Tongue (tissue), 2 donors: ENCODE data around the gene TUBG1. TPM values are rescaled to one million over a fixed set of nuclear protein-coding genes. Genes with fewer than 3 reads are reported as not detected.
"Not testable (repeated sequence)": the region's sequence is repeated elsewhere in the genome, so short reads cannot be mapped to it uniquely, and the experiment has no call there.

Experiments
- DNase-seq: peaks from one replicate; pipeline ENCODE4 v3.0.0-alpha.2; 2015
- total RNA-seq: library from RNA; depleted of rRNA; stranded (reverse); fragments of >200 nt; gene quantifications from one replicate; pipeline ENCODE4 v1.2.3, GENCODE V29; 2014

TUBG1 gene
- total RNA-seq, 1 donor from 2014 or later, result 21.1 TPM

DNA sequence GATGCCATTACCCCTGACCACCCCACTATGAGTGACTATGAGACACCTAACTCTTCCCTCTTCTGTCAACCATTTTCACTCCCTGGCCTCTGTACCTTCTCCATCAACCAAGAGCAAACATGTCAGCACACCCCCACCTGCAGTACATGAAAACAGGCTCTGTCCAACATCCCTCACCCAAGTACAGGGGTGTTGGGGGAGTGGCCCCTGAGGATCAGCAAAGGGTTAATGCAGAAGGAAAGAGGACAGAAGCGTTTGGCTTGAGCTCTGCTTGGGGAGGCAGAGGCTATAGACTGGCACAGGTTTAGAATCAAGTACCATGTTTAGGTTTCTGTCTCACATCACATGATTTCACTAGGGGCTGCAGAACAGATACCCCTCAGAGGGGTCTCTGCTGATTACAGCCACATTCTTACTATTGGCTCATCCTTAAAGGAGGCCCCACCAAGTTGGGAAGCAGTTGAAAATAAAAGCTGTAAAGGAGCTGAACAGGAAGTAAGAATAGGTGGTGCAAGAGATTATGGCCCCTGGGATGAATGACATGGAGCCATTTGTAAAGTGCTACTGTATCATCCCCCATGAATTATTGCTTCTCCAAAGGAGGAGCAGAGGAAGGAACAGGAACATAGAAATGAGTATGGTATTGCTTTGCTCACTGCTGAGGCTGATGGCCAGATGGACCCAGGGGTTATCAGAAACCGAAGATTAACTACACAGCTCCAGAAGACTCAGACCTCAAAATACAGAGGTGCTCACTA, 29.5 kb upstream of the TUBG1 start:
- no peak for DNase-seq

GRCh38 chr17:42581744-42582270, 27.7 kb upstream of the TUBG1 start:
- no peak for DNase-seq

GRCh38 chr17:42584880-42585279, 24.6 kb upstream of the TUBG1 start:
- no peak for DNase-seq

- no peak for DNase-seq
Measured at GRCh38 chr17:42585353-42585752, 24.1 kb upstream of the TUBG1 start.

DNA sequence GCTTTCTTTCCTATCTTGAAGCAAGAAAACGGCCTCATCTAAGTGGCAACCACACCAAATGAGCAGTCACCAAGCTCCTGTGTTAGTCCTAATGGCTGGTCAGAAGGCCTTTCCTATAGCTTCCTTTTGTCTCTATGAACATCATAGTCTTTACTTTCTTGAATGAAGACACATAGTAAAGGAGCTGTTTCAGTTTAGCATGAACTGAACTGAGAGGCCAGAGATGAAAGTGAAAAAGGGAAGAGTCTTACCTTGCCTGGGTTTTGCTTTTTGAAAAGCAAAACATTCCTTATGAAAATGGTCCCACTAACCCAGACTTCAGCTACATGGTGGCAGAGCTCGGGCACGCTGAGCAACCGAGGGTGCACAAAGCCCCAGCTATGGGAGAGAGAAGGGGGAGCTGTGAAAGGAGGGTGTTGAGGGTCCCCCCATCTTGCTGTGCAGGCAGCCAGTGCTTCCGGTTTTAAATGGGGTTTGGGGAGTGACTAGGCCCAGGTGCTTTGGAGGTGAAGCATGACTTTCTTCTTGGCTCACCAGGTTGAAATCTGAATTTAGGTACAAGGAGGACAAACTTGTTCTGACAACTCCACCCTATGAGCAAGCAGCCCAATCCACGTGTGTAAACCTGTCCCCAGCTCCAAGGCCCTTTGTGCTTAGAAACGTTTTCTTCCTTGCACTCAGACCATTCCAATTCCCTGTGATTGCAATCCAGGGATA, 22.8 kb upstream of the TUBG1 start:
- DNase-seq, result peak; percentile 46

- DNase-seq, result no peak
Measured at GRCh38 chr17:42590886-42591285, 18.6 kb upstream of the TUBG1 start.

- no peak for DNase-seq
Measured at GRCh38 chr17:42591411-42591810, 18.1 kb upstream of the TUBG1 start.

DNA sequence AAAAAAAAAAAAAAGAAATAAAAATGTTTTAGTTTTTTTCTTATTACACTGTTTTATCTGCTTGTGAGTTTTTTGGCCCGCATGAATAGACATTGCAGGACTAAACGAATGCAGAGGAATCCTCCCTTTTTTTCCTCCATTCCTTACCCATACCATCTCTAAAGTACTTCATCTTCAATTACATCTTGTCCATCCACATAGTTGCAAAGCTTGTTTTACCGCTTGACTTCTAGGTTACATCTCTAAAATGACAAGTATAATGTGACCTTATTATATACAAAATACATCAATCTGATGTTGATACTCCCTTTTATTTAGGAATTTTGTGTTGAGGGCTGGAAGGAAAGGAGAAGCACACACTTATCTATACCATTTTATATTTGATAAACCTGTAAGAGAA, 13.1 kb upstream of the TUBG1 start:
- DNase-seq, result no peak

DNA sequence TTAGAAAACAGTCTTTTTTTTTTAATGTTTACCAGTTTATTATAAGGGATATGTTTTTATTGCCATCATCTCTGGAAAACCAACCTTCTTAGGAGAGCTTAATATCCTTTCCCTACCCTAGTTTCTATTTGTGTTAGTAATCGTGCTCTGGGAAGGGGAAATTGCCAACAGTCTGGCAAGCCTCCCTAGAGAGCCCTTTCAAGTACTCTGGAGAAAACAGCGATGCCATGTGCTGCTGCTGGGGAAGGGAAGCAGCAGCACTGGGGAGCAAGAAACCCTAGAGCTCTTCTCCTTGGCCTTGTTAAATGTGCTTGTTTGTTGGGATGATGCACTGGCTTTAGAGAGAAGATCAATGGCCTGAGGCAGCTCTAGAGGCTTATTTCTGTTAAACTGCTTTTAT, 10.6 kb upstream of the TUBG1 start:
- DNase-seq, result no peak

DNA sequence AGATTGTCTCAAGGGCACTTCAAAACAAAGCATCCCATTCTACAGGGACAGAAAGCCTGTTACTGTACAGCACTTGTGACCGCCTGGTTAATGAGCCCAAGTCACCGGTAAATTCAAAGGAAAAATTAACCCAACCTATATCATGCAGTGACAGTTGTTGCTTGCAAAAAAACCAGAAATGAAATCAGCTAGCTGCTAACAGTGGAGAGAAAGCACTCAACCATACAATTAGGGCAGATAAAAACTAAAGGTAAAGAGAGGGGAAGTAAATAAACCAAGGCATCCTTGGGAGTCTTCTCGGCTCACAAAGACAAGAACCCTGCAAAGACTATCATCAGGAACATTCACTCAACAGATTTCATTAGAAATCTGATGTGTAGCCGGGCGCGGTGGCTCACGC, 6.2 kb upstream of the TUBG1 start:
- no peak for DNase-seq

DNA sequence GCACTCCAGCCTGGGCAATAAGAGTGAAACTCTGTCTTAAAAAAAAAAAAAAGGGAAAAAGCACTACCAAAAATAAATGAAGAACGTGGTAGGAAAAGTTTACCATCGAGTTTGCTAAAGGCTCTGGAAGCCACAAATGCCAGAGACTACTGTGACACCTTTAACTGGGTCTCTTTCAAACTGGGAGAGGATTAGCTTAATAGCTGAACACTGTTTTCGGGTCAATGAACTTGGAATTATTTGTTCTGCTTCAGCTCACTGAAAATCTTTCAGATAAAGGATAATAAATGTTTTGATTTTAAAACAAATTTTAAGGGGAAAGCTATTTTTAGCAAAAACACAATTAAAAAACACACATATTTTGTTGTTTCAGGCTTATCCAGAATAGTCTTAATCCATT, 1.7 kb upstream of the TUBG1 start:
- no peak for DNase-seq

- no peak for DNase-seq
Measured at GRCh38 chr17:42608305-42609181, 940 bp upstream of the TUBG1 start.

GRCh38 chr17:42609814-42610801, 625 bp downstream of the TUBG1 start:
- DNase-seq, result not testable (repeated sequence)

- no peak for DNase-seq
Measured at GRCh38 chr17:42612013-42612412, 2.5 kb downstream of the TUBG1 start.

DNA sequence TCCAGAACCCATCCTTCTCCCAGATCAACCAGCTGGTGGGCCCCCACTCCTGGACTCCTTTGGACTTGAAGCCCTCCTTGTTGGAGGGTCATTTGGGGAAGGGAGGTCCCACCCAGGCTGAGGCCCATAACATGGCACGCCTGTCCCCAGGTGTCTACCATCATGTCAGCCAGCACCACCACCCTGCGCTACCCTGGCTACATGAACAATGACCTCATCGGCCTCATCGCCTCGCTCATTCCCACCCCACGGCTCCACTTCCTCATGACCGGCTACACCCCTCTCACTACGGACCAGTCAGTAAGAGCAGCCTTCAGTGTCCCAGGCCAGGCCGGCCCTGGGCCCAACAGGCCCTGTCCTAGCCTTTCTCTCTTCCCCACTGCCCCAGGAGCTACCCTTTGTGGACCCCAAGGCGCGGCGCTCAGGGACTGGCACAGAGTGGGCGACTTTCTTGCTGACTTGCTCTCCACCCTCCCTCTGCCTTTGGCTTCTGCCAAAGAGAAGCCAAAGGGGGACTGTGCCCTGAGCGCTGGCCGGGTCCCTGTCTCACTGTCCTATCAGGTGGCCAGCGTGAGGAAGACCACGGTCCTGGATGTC, 4.3 kb downstream of the TUBG1 start:
- no peak for DNase-seq

DNA sequence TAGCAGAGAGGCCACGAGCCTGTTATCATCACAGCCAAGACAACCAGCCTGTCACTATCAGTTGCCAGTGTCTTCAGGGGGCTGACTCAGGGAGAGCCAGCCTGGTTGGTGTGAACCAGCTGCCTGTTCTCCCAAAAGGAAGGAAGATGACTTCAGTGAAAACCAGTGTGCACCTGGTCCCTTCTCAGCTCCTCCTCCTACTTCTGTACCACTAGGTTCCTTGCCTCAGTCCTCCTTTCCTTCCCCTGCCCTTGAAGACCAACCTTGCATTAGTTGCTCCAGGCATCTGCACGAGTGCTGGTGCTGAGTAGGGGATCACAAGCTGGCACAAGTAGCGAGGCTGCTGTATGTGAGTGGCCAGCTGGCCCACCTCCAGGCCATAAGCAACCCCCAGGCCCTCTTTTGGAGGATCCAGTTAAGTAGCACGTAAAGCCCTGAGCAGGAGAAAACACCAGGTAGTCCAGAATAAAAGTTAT, 8.5 kb downstream of the TUBG1 start:
- DNase-seq, result peak; percentile 38

GRCh38 chr17:42618442-42619150, 9.1 kb downstream of the TUBG1 start:
- DNase-seq, result peak; percentile 80

GRCh38 chr17:42621987-42622386, 12.5 kb downstream of the TUBG1 start:
- DNase-seq, result not testable (repeated sequence)

DNA sequence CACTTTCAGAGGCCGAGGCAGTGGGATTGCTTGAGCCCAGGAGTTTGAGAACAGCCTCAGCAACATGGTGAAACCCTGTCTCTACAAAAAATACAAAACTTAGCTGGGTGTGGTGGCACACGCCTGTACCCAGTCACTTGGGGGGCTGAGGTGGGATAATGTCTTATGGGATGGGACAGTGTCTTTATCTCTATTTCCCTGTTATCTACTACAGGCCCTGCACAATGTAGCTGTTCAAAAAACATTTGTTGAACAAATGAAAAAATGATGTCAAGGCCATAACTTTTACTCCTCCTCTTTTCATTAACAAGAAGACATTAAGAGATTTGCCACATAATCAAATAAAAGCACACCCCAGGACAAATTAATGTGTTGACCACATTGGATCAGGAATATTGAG, 13.8 kb downstream of the TUBG1 start:
- no peak for DNase-seq
